Stimulated activated effector memory CD8-positive, alpha-beta T cell treated with anti-CD3 and anti-CD28 coated beads, Interleukin-12 subunit alpha, Interleukin-12 subunit beta, amount 100 ng/mL, for 72 hours (primary cell): Measurements from ENCODE around the gene GLB1L2.
A peak's percentile ranks its signal among the peaks of the same experiment; 100 is the strongest.
"Not testable (repeated sequence)": the region's sequence is repeated elsewhere in the genome, so short reads cannot be mapped to it uniquely, and the experiment has no call there.

ENCODE experiments used
- ATAC-seq: fragments of 150-1000 bp; cut with Tn5 transposase; 2 replicates; pipeline ENCODE4 v1.10.0; 2021
- DNase-seq, 2 donors: peaks; one replicate each; pipeline ENCODE4 v3.0.0; 2021 to 2022; ENCODE audit warnings: low spot score in 2 of 2
- H3K27ac Mint-ChIP-seq: one replicate; pipeline ENCODE4 v1.8.0; 2022; ENCODE audit warnings: mild to moderate bottlenecking, mixed read lengths
- H3K36me3 Mint-ChIP-seq: one replicate; pipeline ENCODE4 v1.8.0; 2022; ENCODE audit warnings: mild to moderate bottlenecking, mixed read lengths
- H3K4me1 Mint-ChIP-seq: one replicate; pipeline ENCODE4 v1.8.0; 2022; ENCODE audit warnings: mixed read lengths
- H3K4me3 Mint-ChIP-seq: one replicate; pipeline ENCODE4 v1.8.0; 2022; ENCODE audit warnings: mild to moderate bottlenecking, mixed read lengths
- H3K9me3 Mint-ChIP-seq: one replicate; pipeline ENCODE4 v1.8.0; 2022; ENCODE audit warnings: mixed read lengths

Gene GLB1L2

GRCh38 chr11:134312223-134312622 lies 19.6 kb upstream of the GLB1L2 start:
- DNase-seq: no peak

GRCh38 chr11:134312807-134313206 lies 19.0 kb upstream of the GLB1L2 start:
- DNase-seq: no peak
- H3K4me3 Mint-ChIP-seq: no peak overlapping the region
- H3K36me3 Mint-ChIP-seq: peaks cover 11% of the 10 kb centered on the region
- ATAC-seq: no peak
- H3K4me1 Mint-ChIP-seq: no peaks in the 10 kb centered on the region
- H3K9me3 Mint-ChIP-seq: peaks cover 3% of the 10 kb centered on the region
- no peak overlapping the region for H3K27ac Mint-ChIP-seq

More at GRCh38 chr11:134312223-134312622, 19.6 kb upstream of the GLB1L2 start:
- Mint-ChIP-seq H3K9me3 (peaks cover 3% of the 10 kb centered on the region), H3K36me3 (peaks cover 14% of the 10 kb centered on the region), H3K27ac (no peak overlapping the region), H3K4me3 (no peak overlapping the region), H3K4me1 (no peaks in the 10 kb centered on the region)
- ATAC-seq: no peak

GRCh38 chr11:134313379-134313778 lies 18.4 kb upstream of the GLB1L2 start:
- no peaks in the 10 kb centered on the region for H3K4me1 Mint-ChIP-seq
- H3K9me3 Mint-ChIP-seq: no peaks in the 10 kb centered on the region
- DNase-seq: no peak
- H3K27ac Mint-ChIP-seq: no peak overlapping the region
- ATAC-seq: no peak
- peaks cover 5% of the 10 kb centered on the region for H3K36me3 Mint-ChIP-seq
- H3K4me3 Mint-ChIP-seq: no peak overlapping the region

- no peaks in the 10 kb centered on the region for H3K4me1 Mint-ChIP-seq
- no peak overlapping the region for H3K27ac Mint-ChIP-seq
- H3K9me3 Mint-ChIP-seq: no peaks in the 10 kb centered on the region
- H3K36me3 Mint-ChIP-seq: no peaks in the 10 kb centered on the region
- no peak for ATAC-seq
- no peak for DNase-seq
- no peak overlapping the region for H3K4me3 Mint-ChIP-seq
Observed at GRCh38 chr11:134313821-134314607, 17.8 kb upstream of the GLB1L2 start.

GRCh38 chr11:134317103-134317502 lies 14.7 kb upstream of the GLB1L2 start:
- no peaks in the 10 kb centered on the region for H3K4me1 Mint-ChIP-seq
- no peak for ATAC-seq
- H3K4me3 Mint-ChIP-seq: no peak overlapping the region
- H3K36me3 Mint-ChIP-seq: no peaks in the 10 kb centered on the region
- H3K27ac Mint-ChIP-seq: no peak overlapping the region
- H3K9me3 Mint-ChIP-seq: peaks cover 3% of the 10 kb centered on the region
- no peak for DNase-seq

GRCh38 chr11:134321373-134321772 lies 10.4 kb upstream of the GLB1L2 start:
- not testable (repeated sequence) for H3K27ac Mint-ChIP-seq, H3K4me3 Mint-ChIP-seq, H3K36me3 Mint-ChIP-seq, H3K9me3 Mint-ChIP-seq, ATAC-seq, H3K4me1 Mint-ChIP-seq, DNase-seq

- Mint-ChIP-seq H3K4me1 (no peaks in the 10 kb centered on the region), H3K9me3 (peaks cover 3% of the 10 kb centered on the region), H3K4me3 (no peak overlapping the region), H3K27ac (no peak overlapping the region), H3K36me3 (no peaks in the 10 kb centered on the region)
- ATAC-seq (no peak), DNase-seq (no peak)
Observed at GRCh38 chr11:134322553-134322952, 9.2 kb upstream of the GLB1L2 start.

- Mint-ChIP-seq H3K36me3 (no peaks in the 10 kb centered on the region), H3K9me3 (no peaks in the 10 kb centered on the region), H3K4me1 (peaks cover 18% of the 10 kb centered on the region), H3K4me3 (no peak overlapping the region), H3K27ac (no peak overlapping the region)
- ATAC-seq: no peak
- no peak for DNase-seq
Observed at GRCh38 chr11:134328433-134328832, 3.4 kb upstream of the GLB1L2 start.

GRCh38 chr11:134330611-134331353 lies 1.0 kb upstream of the GLB1L2 start:
- H3K9me3 Mint-ChIP-seq: no peaks in the 10 kb centered on the region
- no peak for ATAC-seq
- peak overlapping the region; percentile 76 for H3K4me3 Mint-ChIP-seq
- H3K4me1 Mint-ChIP-seq: peaks cover 23% of the 10 kb centered on the region
- no peak overlapping the region for H3K27ac Mint-ChIP-seq
- no peak for DNase-seq
- H3K36me3 Mint-ChIP-seq: no peaks in the 10 kb centered on the region

GRCh38 chr11:134332189-134332631 lies 422 bp downstream of the GLB1L2 start:
- DNase-seq: no peak
- Mint-ChIP-seq H3K4me3 (peak overlapping the region; percentile 76), H3K9me3 (no peaks in the 10 kb centered on the region), H3K36me3 (no peaks in the 10 kb centered on the region), H3K27ac (no peak overlapping the region), H3K4me1 (peaks cover 23% of the 10 kb centered on the region)
- peak; percentile 61 for ATAC-seq

GRCh38 chr11:134332782-134333181 lies 994 bp downstream of the GLB1L2 start:
- Mint-ChIP-seq H3K4me1 (peaks cover 23% of the 10 kb centered on the region), H3K4me3 (peak overlapping the region; percentile 76), H3K27ac (no peak overlapping the region), H3K36me3 (no peaks in the 10 kb centered on the region), H3K9me3 (no peaks in the 10 kb centered on the region)
- DNase-seq: peak in 1 of 2 donors; percentile 39
- no peak for ATAC-seq

- Mint-ChIP-seq H3K9me3 (no peaks in the 10 kb centered on the region), H3K4me3 (peak overlapping the region; percentile 76), H3K27ac (no peak overlapping the region), H3K4me1 (peaks cover 23% of the 10 kb centered on the region), H3K36me3 (no peaks in the 10 kb centered on the region)
- ATAC-seq (no peak), DNase-seq (peak in 1 of 2 donors; percentile 47)
Observed at GRCh38 chr11:134333312-134333711, 1.5 kb downstream of the GLB1L2 start.

- Mint-ChIP-seq H3K36me3 (no peaks in the 10 kb centered on the region), H3K4me3 (no peak overlapping the region), H3K9me3 (no peaks in the 10 kb centered on the region), H3K27ac (no peak overlapping the region), H3K4me1 (peaks cover 23% of the 10 kb centered on the region)
- peak in 1 of 2 donors; percentile 43 for DNase-seq
- no peak for ATAC-seq
Observed at GRCh38 chr11:134333946-134334345, 2.2 kb downstream of the GLB1L2 start.

- no peaks in the 10 kb centered on the region for H3K36me3 Mint-ChIP-seq
Observed at GRCh38 chr11:134334796-134335571, 3.2 kb downstream of the GLB1L2 start.

GRCh38 chr11:134337051-134337450 lies 5.3 kb downstream of the GLB1L2 start:
- no peak overlapping the region for H3K27ac Mint-ChIP-seq

More at GRCh38 chr11:134334796-134335571, 3.2 kb downstream of the GLB1L2 start:
- Mint-ChIP-seq H3K27ac (no peak overlapping the region), H3K9me3 (no peaks in the 10 kb centered on the region), H3K4me3 (no peak overlapping the region), H3K4me1 (peaks cover 23% of the 10 kb centered on the region)
- ATAC-seq: no peak
- no peak for DNase-seq

More at GRCh38 chr11:134337051-134337450, 5.3 kb downstream of the GLB1L2 start:
- H3K36me3 Mint-ChIP-seq: no peaks in the 10 kb centered on the region
- H3K4me1 Mint-ChIP-seq: peaks cover 16% of the 10 kb centered on the region
- no peaks in the 10 kb centered on the region for H3K9me3 Mint-ChIP-seq
- DNase-seq: peak in 1 of 2 donors; percentile 43
- ATAC-seq: no peak
- no peak overlapping the region for H3K4me3 Mint-ChIP-seq
